Measurements from ENCODE around the gene SLC25A20.

DNA sequence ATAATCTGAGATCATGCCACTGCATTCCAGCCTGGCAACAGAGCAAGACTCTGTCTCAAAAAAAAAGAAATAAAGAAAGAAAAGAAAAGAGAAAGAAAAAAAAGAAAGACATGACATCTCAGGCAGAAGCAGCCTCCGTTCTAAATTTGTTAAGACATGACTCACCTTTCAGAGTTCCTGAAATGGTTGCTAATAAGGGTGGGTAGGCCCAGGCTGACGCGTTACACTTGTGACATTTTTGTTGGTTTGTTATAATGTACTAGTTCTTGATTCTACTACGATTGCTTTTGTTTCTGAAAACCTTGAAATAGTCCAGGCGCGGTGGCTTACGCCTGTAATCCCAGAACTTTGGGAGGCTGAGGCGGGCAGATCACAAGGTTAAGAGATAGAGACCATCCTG, 21.0 kb downstream of the SLC25A20 start:
- TF ChIP-seq, protein P1, sequence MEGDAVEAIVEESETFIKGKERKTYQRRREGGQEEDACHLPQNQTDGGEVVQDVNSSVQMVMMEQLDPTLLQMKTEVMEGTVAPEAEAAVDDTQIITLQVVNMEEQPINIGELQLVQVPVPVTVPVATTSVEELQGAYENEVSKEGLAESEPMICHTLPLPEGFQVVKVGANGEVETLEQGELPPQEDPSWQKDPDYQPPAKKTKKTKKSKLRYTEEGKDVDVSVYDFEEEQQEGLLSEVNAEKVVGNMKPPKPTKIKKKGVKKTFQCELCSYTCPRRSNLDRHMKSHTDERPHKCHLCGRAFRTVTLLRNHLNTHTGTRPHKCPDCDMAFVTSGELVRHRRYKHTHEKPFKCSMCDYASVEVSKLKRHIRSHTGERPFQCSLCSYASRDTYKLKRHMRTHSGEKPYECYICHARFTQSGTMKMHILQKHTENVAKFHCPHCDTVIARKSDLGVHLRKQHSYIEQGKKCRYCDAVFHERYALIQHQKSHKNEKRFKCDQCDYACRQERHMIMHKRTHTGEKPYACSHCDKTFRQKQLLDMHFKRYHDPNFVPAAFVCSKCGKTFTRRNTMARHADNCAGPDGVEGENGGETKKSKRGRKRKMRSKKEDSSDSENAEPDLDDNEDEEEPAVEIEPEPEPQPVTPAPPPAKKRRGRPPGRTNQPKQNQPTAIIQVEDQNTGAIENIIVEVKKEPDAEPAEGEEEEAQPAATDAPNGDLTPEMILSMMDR (IDR thresholded peaks at IDR 0.05), result no peak
- TF ChIP-seq CBX2 (IDR thresholded peaks at IDR 0.05; ENCODE audit: borderline replicate concordance, low read depth), result no peak
- no peak for TF ChIP-seq RFX5 (IDR thresholded peaks at IDR 0.05)
- TF ChIP-seq EP300 (IDR thresholded peaks at IDR 0.05), result no peak
- TF ChIP-seq RNF2 (IDR thresholded peaks at IDR 0.05; ENCODE audit: borderline replicate concordance, low read depth), result no peak
- no peak for TF ChIP-seq ESRRA (IDR thresholded peaks at IDR 0.05; ENCODE audit: borderline replicate concordance, low read length)
- no peak for TF ChIP-seq ZNF302 (CRISPR knock-in tag; IDR thresholded peaks at IDR 0.05)
- TF ChIP-seq HDAC2 (IDR thresholded peaks at IDR 0.05), result no peak
- no peak for TF ChIP-seq POLR2A (IDR thresholded peaks at IDR 0.05; ENCODE audit: low read length)
- TF ChIP-seq, protein P2, sequence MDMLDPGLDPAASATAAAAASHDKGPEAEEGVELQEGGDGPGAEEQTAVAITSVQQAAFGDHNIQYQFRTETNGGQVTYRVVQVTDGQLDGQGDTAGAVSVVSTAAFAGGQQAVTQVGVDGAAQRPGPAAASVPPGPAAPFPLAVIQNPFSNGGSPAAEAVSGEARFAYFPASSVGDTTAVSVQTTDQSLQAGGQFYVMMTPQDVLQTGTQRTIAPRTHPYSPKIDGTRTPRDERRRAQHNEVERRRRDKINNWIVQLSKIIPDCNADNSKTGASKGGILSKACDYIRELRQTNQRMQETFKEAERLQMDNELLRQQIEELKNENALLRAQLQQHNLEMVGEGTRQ (IDR thresholded peaks at IDR 0.05), result no peak
- no peak for TF ChIP-seq JUN (IDR thresholded peaks at IDR 0.05)
- TF ChIP-seq, protein P3, sequence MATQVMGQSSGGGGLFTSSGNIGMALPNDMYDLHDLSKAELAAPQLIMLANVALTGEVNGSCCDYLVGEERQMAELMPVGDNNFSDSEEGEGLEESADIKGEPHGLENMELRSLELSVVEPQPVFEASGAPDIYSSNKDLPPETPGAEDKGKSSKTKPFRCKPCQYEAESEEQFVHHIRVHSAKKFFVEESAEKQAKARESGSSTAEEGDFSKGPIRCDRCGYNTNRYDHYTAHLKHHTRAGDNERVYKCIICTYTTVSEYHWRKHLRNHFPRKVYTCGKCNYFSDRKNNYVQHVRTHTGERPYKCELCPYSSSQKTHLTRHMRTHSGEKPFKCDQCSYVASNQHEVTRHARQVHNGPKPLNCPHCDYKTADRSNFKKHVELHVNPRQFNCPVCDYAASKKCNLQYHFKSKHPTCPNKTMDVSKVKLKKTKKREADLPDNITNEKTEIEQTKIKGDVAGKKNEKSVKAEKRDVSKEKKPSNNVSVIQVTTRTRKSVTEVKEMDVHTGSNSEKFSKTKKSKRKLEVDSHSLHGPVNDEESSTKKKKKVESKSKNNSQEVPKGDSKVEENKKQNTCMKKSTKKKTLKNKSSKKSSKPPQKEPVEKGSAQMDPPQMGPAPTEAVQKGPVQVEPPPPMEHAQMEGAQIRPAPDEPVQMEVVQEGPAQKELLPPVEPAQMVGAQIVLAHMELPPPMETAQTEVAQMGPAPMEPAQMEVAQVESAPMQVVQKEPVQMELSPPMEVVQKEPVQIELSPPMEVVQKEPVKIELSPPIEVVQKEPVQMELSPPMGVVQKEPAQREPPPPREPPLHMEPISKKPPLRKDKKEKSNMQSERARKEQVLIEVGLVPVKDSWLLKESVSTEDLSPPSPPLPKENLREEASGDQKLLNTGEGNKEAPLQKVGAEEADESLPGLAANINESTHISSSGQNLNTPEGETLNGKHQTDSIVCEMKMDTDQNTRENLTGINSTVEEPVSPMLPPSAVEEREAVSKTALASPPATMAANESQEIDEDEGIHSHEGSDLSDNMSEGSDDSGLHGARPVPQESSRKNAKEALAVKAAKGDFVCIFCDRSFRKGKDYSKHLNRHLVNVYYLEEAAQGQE (IDR thresholded peaks at IDR 0.05), result no peak
- no peak for TF ChIP-seq MAFK (IDR thresholded peaks at IDR 0.05; ENCODE audit: partially characterized antibody)
- TF ChIP-seq, protein P4, sequence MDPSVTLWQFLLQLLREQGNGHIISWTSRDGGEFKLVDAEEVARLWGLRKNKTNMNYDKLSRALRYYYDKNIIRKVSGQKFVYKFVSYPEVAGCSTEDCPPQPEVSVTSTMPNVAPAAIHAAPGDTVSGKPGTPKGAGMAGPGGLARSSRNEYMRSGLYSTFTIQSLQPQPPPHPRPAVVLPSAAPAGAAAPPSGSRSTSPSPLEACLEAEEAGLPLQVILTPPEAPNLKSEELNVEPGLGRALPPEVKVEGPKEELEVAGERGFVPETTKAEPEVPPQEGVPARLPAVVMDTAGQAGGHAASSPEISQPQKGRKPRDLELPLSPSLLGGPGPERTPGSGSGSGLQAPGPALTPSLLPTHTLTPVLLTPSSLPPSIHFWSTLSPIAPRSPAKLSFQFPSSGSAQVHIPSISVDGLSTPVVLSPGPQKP (IDR thresholded peaks at IDR 0.05; ENCODE audit: low read depth, low read length), result no peak

All from A549 (cell line).